Airway epithelial cell (primary cell): Measurements from ENCODE around the gene ZGPAT. TPM values are rescaled to one million over a fixed set of nuclear protein-coding genes. Genes with fewer than 3 reads are reported as not detected.

Experiments used
- total RNA-seq: library from RNA; depleted of rRNA; stranded (reverse); fragments of >200 nt; gene quantifications from 2 replicates; pipeline ENCODE4 v1.2.3, GENCODE V29; 2015

Gene ZGPAT, protein sequence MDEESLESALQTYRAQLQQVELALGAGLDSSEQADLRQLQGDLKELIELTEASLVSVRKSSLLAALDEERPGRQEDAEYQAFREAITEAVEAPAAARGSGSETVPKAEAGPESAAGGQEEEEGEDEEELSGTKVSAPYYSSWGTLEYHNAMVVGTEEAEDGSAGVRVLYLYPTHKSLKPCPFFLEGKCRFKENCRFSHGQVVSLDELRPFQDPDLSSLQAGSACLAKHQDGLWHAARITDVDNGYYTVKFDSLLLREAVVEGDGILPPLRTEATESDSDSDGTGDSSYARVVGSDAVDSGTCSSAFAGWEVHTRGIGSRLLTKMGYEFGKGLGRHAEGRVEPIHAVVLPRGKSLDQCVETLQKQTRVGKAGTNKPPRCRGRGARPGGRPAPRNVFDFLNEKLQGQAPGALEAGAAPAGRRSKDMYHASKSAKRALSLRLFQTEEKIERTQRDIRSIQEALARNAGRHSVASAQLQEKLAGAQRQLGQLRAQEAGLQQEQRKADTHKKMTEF
- 22.0 and 35.1 TPM in 2 replicates for total RNA-seq

DNA sequence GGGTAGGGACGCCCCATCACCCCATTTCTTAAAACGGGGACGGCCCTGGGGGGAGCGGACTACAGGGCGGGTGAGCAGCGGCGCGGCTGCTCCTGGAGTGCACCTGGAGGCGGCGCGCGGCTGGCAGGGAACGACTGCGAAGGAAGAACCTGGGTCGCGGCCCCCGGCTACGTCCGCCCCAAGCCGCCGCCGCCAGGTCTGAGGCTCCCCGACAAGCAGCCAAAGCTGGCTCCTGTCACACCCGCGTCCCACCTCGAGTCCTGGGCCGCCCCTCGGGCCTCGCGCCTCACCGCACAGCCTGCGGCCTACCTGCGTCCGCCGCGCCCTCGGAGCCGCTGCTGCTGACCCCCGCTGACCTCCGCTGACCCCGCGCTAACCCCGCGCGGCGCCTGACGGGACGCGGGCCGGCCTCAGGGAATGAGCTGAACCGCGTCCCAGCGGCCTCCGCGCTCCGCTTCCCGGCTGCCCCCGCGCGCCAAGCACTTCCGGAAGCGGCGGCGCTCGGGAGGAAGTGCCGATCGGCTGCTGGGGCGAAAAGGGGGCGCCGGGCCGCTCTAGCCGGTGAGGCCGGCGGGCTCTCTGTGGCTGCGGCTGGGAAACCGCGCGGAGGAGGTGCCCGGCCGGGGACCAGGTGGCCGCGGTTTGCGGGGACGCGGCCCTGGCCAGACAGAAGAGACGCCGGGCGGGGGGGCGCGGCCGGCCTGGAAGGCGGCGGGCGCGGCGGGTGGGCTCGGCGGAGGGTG lies at the start of gene ZGPAT, which contains the start of gene ARFRP1:
TSS of gene ZGPAT (plus strand) at position 482 of the 743 bp plus-strand sequence. CDS start 542 bp downstream, outside the sequence.
TSS of gene ARFRP1 (minus strand) at position 419 of the 743 bp plus-strand sequence. CDS start 885 bp downstream, outside the sequence.

DNA sequence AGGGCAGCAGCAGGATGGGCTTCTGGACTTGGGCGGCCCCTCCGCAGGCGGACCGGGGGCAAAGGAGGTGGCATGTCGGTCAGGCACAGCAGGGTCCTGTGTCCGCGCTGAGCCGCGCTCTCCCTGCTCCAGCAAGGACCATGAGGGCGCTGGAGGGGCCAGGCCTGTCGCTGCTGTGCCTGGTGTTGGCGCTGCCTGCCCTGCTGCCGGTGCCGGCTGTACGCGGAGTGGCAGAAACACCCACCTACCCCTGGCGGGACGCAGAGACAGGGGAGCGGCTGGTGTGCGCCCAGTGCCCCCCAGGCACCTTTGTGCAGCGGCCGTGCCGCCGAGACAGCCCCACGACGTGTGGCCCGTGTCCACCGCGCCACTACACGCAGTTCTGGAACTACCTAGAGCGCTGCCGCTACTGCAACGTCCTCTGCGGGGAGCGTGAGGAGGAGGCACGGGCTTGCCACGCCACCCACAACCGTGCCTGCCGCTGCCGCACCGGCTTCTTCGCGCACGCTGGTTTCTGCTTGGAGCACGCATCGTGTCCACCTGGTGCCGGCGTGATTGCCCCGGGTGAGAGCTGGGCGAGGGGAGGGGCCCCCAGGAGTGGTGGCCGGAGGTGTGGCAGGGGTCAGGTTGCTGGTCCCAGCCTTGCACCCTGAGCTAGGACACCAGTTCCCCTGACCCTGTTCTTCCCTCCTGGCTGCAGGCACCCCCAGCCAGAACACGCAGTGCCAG lies 11.0 kb upstream of the ZGPAT start, which contains the start of gene TNFRSF6B:
TSS of gene TNFRSF6B (plus strand) at position 25 of the 729 bp plus-strand sequence. CDS start at position 141, 116 bp downstream.

DNA sequence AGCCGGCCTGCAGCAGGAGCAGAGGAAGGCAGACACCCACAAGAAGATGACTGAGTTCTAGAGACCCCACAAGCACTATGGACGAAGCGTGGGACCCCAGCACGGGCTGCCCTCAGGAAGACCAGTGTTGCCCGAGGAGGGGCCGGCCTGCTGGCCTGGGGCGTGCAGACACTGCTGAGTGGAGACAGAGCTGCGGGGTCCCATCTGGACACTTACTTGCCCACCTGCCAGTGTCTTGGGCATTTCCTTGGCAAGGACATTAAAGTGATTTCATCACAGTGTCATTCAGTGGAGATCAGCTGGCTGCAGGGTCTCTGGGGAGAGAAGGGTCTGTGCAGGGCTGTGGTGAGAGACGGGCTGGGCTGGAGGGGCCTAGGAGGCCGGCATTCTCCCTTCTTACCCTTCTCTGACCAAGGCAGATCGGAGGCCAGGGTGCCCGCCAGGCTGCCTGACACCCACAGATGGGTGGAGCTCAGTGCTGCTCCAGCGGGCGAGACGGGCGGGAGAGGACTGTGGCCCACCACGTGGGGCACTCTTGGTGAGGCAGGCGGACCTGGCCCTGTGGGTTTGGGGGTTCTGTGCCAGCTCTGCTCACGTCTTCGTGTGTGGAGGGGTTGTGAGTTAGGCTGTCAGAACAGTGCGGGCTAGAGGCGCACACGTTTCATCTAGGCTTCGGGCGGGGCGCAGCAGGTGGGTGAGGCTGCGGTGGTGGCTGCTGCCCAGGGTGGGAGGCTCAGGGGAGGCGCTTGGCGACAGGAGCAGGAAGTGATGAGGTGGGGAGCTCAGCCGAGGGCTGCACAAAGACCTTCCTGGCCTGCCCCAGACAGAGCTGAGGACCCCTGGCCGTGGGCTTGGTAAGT lies 28.2 kb downstream of the ZGPAT start, which contains the start of gene LIME1:
TSS of gene LIME1 (plus strand) at position 806 of the 860 bp plus-strand sequence. CDS start 886 bp downstream, outside the sequence.

DNA sequence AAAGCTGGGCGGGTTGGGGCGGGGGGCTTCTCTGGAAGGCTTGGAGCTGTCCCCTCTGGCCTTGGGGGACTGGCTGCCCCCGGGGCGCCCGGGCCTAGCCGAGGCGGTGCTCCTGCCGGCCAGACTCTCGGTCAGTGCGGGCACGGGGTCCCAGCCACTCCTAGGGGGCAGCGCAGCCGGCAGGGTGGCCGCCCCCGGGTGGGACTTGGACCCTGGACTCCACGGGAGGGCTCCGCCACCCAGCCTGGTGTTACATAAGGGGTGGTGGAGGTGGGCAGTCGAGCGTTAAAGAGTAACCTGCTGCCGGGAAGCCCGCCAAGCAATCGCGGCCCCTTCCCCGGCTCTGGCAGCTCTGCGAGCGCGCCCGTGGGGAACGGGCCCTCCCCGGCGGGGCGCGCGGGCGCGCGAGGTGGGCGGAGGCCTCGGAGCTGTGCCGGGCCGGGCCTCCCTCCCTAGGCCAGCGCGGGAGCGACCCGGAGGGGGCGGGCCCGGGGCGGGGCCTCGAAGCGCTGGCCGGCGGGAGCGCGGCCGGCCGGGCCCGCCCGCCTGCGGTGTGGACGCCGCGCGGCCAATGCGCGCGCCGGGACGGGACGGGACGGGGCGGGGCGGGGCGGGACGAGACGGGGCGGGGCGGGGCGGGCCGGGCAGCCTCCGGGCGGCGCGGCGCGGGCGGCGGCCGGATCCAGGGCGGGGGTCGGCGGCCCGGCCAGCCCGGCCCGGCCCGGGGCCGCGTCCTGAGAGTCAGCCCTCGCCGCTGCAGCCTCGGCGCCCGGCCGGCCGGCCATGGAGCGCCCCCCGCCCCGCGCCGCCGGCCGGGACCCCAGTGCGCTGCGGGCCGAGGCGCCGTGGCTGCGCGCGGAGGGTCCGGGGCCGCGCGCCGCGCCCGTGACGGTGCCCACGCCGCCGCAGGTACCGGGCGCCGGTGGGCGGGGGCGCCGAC lies 31.6 kb downstream of the ZGPAT start, which contains the start of gene SLC2A4RG:
TSS of gene SLC2A4RG (plus strand) at position 647 of the 940 bp plus-strand sequence. CDS start at position 784, 137 bp downstream.

Other genes starting within 250 kb of the ZGPAT start
- not detected in 2 replicates for gene KCNQ2, start 235.4 kb upstream of the ZGPAT start, total RNA-seq
- gene EEF1A2, start 209.0 kb upstream of the ZGPAT start, total RNA-seq, result 2.3 and 3.2 TPM in 2 replicates
- gene PPDPF, start 187.3 kb upstream of the ZGPAT start, total RNA-seq, result 228 and 415 TPM in 2 replicates
- gene PTK6, start 170.7 kb upstream of the ZGPAT start, total RNA-seq, result 0.70 and 1.2 TPM in 2 replicates
- 0.35 TPM in 1 of 2 replicates, not detected in the other for gene SRMS, start 160.3 kb upstream of the ZGPAT start, total RNA-seq
- gene FNDC11, start 153.9 kb upstream of the ZGPAT start, total RNA-seq, result 0.42 and 1.3 TPM in 2 replicates
- 21.7 and 26.6 TPM in 2 replicates for gene HELZ2, start 133.8 kb upstream of the ZGPAT start, total RNA-seq
- gene GMEB2, start 80.9 kb upstream of the ZGPAT start, total RNA-seq, result 7.5 and 11.6 TPM in 2 replicates
- 4.1 and 5.6 TPM in 2 replicates for gene STMN3, start 54.6 kb upstream of the ZGPAT start, total RNA-seq
- 12.5 and 13.0 TPM in 2 replicates for gene RTEL1, start 49.7 kb upstream of the ZGPAT start, total RNA-seq
- 31.8 and 39.1 TPM in 2 replicates for gene TNFRSF6B, start 11.4 kb upstream of the ZGPAT start, total RNA-seq
- gene ARFRP1, start 63 bp upstream of the ZGPAT start, total RNA-seq, result 37.6 and 49.9 TPM in 2 replicates
- 6.3 and 10.9 TPM in 2 replicates for gene LIME1, start 28.6 kb downstream of the ZGPAT start, total RNA-seq
- gene SLC2A4RG, start 31.7 kb downstream of the ZGPAT start, total RNA-seq, result 88.0 and 107 TPM in 2 replicates
- 0.42 and 0.93 TPM in 2 replicates for gene ZBTB46, start 123.2 kb downstream of the ZGPAT start, total RNA-seq
- gene ABHD16B, start 153.5 kb downstream of the ZGPAT start, total RNA-seq, result not detected in 2 replicates
- 85.5 and 103 TPM in 2 replicates for gene TPD52L2, start 157.2 kb downstream of the ZGPAT start, total RNA-seq
- gene DNAJC5, start 187.1 kb downstream of the ZGPAT start, total RNA-seq, result 70.0 and 72.2 TPM in 2 replicates
- gene UCKL1, start 248.4 kb downstream of the ZGPAT start, total RNA-seq, result 9.5 and 23.1 TPM in 2 replicates